ENCODE data around the gene VPS13D.

The VPS13D gene

GRCh38 chr1:12338823-12339222, 109.0 kb downstream of the VPS13D start:
- DNase-seq: no peak

- DNase-seq: no peak
Measured at GRCh38 chr1:12339396-12339795, 109.6 kb downstream of the VPS13D start.

GRCh38 chr1:12339811-12340543, 110.1 kb downstream of the VPS13D start:
- DNase-seq: no peak

- no peak for DNase-seq
Measured at GRCh38 chr1:12340544-12340930, 110.7 kb downstream of the VPS13D start.

GRCh38 chr1:12341667-12342066, 111.8 kb downstream of the VPS13D start:
- DNase-seq: peak; percentile 17

- no peak for DNase-seq
Measured at GRCh38 chr1:12342401-12343003, 112.7 kb downstream of the VPS13D start.

GRCh38 chr1:12343823-12344487, 114.1 kb downstream of the VPS13D start:
- no peak for DNase-seq

- peak; percentile 20 for DNase-seq
Measured at GRCh38 chr1:12344596-12345349, 114.9 kb downstream of the VPS13D start.

- no peak for DNase-seq
Measured at GRCh38 chr1:12345350-12346217, 115.8 kb downstream of the VPS13D start.

- no peak for DNase-seq
Measured at GRCh38 chr1:12346483-12347151, 116.8 kb downstream of the VPS13D start.

- no peak for DNase-seq
Measured at GRCh38 chr1:12348113-12348512, 118.3 kb downstream of the VPS13D start.

GRCh38 chr1:12353981-12354380, 124.2 kb downstream of the VPS13D start:
- no peak for DNase-seq

- no peak for DNase-seq
Measured at GRCh38 chr1:12356004-12356890, 126.4 kb downstream of the VPS13D start.

- no peak for DNase-seq
Measured at GRCh38 chr1:12358499-12358898, 128.7 kb downstream of the VPS13D start.

GRCh38 chr1:12359359-12360133, 129.7 kb downstream of the VPS13D start:
- DNase-seq: no peak

GRCh38 chr1:12368646-12369045, 138.8 kb downstream of the VPS13D start:
- no peak for DNase-seq

GRCh38 chr1:12369258-12369657, 139.4 kb downstream of the VPS13D start:
- DNase-seq: no peak

- DNase-seq: no peak
Measured at GRCh38 chr1:12370333-12370975, 140.6 kb downstream of the VPS13D start.

GRCh38 chr1:12371053-12371452, 141.2 kb downstream of the VPS13D start:
- no peak for DNase-seq

Measured in activated CD4-positive, alpha-beta T cell treated with anti-CD3 and anti-CD28 coated beads for 48 hours (primary cell).